Stimulated activated CD8-positive, alpha-beta memory T cell treated with anti-CD3 and anti-CD28 coated beads, Interleukin-4, amount 100 ng/mL, for 48 hours (primary cell): ENCODE data around the gene NPIPB6.

Source experiments
- DNase-seq: peaks from one replicate; pipeline ENCODE4 v3.0.0-alpha.2; 2020

The NPIPB6 gene

GRCh38 chr16:28297308-28297707 lies 66.0 kb downstream of the NPIPB6 start:
- DNase-seq, result no peak

DNA sequence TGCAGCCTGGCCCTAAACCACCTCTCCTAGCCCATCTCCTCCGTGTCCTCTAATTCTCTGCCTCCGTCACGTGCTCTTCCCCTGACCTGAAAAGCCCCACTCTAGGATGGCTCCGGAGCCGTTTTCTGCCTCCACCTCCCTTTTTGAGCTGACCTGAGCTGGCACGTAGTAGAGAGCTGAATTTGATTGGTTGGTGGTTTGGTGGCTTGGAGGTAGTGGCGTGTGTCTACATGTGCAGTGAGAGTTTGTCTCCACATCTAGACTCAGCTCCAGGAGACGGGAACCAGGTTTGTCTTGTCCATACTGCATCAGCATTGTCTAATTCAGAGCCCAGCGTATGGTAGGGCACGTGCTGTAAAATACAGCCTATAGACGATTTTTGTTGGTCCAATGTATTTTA lies 68.0 kb downstream of the NPIPB6 start:
- no peak for DNase-seq

GRCh38 chr16:28294201-28294600 lies 69.1 kb downstream of the NPIPB6 start:
- no peak for DNase-seq

DNA sequence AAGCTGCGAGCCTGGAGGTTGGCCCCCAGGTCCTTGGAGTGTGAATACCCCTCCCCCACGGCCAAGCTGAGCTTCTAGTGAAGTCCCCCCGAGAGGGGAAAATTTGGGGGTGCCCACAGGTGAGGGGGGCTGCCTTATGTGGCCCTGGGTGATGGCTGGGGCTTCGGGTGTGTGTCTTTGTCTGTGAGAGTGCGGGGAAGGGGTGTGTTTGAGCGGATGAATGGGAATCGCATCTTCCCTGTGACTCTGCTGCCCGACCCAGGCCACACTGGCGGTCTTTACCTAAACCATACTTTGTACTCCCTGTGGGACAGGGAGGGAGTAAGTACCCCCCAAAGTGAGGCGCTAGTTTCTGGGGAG lies 69.7 kb downstream of the NPIPB6 start:
- no peak for DNase-seq

DNA sequence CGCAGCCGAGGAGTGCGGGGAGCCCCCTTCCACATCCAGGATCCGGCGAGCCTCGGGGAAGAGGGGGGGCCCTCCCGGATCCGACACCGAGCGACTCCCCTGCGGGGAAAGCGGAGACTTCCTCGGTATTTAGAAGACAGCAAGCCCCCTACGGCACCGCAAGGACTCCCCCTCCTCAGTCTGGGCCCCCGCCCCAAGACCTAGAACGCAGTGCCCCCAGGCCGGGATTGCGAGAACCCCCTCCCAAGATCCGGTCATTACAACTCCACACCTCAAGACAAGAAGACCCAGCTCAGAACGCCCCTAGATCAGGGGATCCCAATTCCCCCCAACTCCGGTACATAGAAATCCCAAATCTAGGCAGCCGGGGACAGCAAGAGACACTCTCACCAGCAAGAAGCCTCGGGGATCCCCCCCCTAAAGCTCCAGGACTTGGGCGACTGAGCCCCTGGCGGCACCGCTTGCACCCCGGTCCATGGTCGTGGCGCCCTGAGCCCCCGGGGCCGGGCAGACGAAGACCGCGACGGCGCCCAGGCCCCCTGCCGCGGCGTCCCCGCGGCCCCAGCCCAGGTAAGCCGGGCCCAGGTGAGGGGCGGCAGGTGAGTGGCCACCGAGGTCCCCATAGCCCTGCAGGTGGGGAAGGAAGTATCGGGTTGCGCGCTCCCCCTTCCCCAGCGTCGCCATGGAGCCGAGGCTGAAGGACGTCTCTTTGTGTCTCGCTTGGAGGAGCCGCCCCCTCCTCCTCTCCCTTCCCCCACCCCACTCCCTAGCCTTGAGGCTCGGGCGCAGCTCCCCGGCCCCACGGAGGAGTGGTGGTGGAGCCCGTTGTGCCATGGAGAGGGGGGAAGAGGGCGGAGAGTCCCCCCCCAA lies 70.3 kb downstream of the NPIPB6 start:
- no peak for DNase-seq
